NCI-H748 (cell line): ENCODE results near the gene TNKS1BP1.
"Not testable (repeated sequence)": the region's sequence is repeated elsewhere in the genome, so short reads cannot be mapped to it uniquely, and the experiment has no call there.

Experiments
- DNase-seq: peaks from one replicate; lab custom pipeline; 2025; ENCODE audit not compliant: unreplicated experiment; lab: John Stamatoyannopoulos, UW

TNKS1BP1 gene

GRCh38 chr11:57356268-57356667 is 31.5 kb upstream of the TNKS1BP1 start:
- DNase-seq = no peak

GRCh38 chr11:57354699-57355098 is 29.9 kb upstream of the TNKS1BP1 start:
- no peak for DNase-seq

GRCh38 chr11:57353852-57354251 is 29.1 kb upstream of the TNKS1BP1 start:
- DNase-seq = no peak

- no peak for DNase-seq
These were observed 28.7 kb upstream of the TNKS1BP1 start for GRCh38 chr11:57353446-57353845.

GRCh38 chr11:57353036-57353435 is 28.3 kb upstream of the TNKS1BP1 start:
- no peak for DNase-seq

- peak; percentile 54 for DNase-seq
These were observed 24.9 kb upstream of the TNKS1BP1 start for GRCh38 chr11:57349491-57350274.

GRCh38 chr11:57348636-57349313 is 24.0 kb upstream of the TNKS1BP1 start:
- DNase-seq = no peak

GRCh38 chr11:57348052-57348451 is 23.3 kb upstream of the TNKS1BP1 start:
- DNase-seq = no peak

- DNase-seq = no peak
These were observed 22.6 kb upstream of the TNKS1BP1 start for GRCh38 chr11:57347336-57347735.

GRCh38 chr11:57345555-57346211 is 20.9 kb upstream of the TNKS1BP1 start:
- peak; percentile 75 for DNase-seq

- no peak for DNase-seq
These were observed 20.1 kb upstream of the TNKS1BP1 start for GRCh38 chr11:57344826-57345225.

- no peak for DNase-seq
These were observed 19.1 kb upstream of the TNKS1BP1 start for GRCh38 chr11:57343825-57344224.

- DNase-seq = no peak
These were observed 17.9 kb upstream of the TNKS1BP1 start for GRCh38 chr11:57342702-57343101.

GRCh38 chr11:57341250-57341808 is 16.6 kb upstream of the TNKS1BP1 start:
- DNase-seq = no peak

- peak; percentile 31 for DNase-seq
These were observed 15.4 kb upstream of the TNKS1BP1 start for GRCh38 chr11:57340039-57340615.

GRCh38 chr11:57339328-57339727 is 14.6 kb upstream of the TNKS1BP1 start:
- DNase-seq = no peak

GRCh38 chr11:57338142-57338541 is 13.4 kb upstream of the TNKS1BP1 start, which contains the start of gene P2RX3:
P2RX3 (plus strand) TSS chr11:57338352; CDS start chr11:57338551, 199 bp downstream.
- DNase-seq = no peak

- not testable (repeated sequence) for DNase-seq
These were observed 12.1 kb upstream of the TNKS1BP1 start for GRCh38 chr11:57336856-57337255.

- DNase-seq = peak; percentile 27
These were observed 11.4 kb upstream of the TNKS1BP1 start for GRCh38 chr11:57336111-57336666.

GRCh38 chr11:57335343-57336110 is 10.8 kb upstream of the TNKS1BP1 start, which contains the start of gene SSRP1:
SSRP1 (minus strand) TSS chr11:57335892; CDS start chr11:57335121, 771 bp downstream.
- peak; percentile 94 for DNase-seq
